Measurements from ENCODE around the gene MRC2.

- TF ChIP-seq CTCF (IDR thresholded peaks at IDR 0.05) (no peak), EP300 (IDR thresholded peaks at IDR 0.05) (no peak), POLR2A (IDR thresholded peaks at IDR 0.05) (no peak), POLR2AphosphoS5 (IDR thresholded peaks at IDR 0.05) (no peak)
These were observed 62.9 kb downstream of the MRC2 start for GRCh38 chr17:62690168-62690897.

All from gastroesophageal sphincter (tissue), 3 donors.